MM.1S (cell line): ENCODE data around the gene SIPA1.

Experiments used
- DNase-seq: peaks from one replicate; pipeline ENCODE4 v3.0.0-alpha.2; 2015
- H2AFZ ChIP-seq: fragments of 300-600 bp; sonication (generic); 2 replicates; pipeline ENCODE4 v1.6.0; 2016; ENCODE audit warnings: antibody characterized with exemption, low read length
- H3F3A ChIP-seq: fragments of 300-600 bp; sonication (generic); 2 replicates; pipeline ENCODE4 v1.6.1; 2016; ENCODE audit warnings: mild to moderate bottlenecking, antibody characterized with exemption, low read length, moderate library complexity, mixed read lengths; ENCODE audit not compliant: insufficient read depth
- H3K27ac ChIP-seq: fragments of 300-600 bp; sonication (generic); 2 replicates; pipeline ENCODE4 v1.5.1; 2016; ENCODE audit warnings: mild to moderate bottlenecking, low read length
- H3K27me3 ChIP-seq: fragments of 300-600 bp; sonication (generic); replicated peaks from 2 replicates; pipeline ENCODE4 v1.6.0; 2016; ENCODE audit warnings: low read length; ENCODE audit not compliant: insufficient read depth
- H3K36me3 ChIP-seq: fragments of 300-600 bp; sonication (generic); replicated peaks from 2 replicates; pipeline ENCODE4 v1.6.1; 2016; ENCODE audit warnings: mild to moderate bottlenecking, low read length, mixed read lengths; ENCODE audit not compliant: insufficient read depth
- H3K4me1 ChIP-seq: fragments of 300-600 bp; sonication (generic); 2 replicates; pipeline ENCODE4 v1.6.1; 2016; ENCODE audit warnings: low read length, mixed read lengths
- H3K4me2 ChIP-seq: fragments of 300-600 bp; sonication (generic); 2 replicates; pipeline ENCODE4 v1.6.0; 2016; ENCODE audit warnings: low read depth, low read length
- H3K4me3 ChIP-seq: fragments of 300-600 bp; sonication (generic); 2 replicates; pipeline ENCODE4 v1.5.1; 2016; ENCODE audit warnings: low read length, mixed read lengths
- H3K79me2 ChIP-seq: fragments of 300-600 bp; sonication (generic); 2 replicates; pipeline ENCODE4 v1.6.1; 2016; ENCODE audit warnings: mixed run types, low read length, mixed read lengths
- H3K9ac ChIP-seq: fragments of 300-600 bp; sonication (generic); 2 replicates; pipeline ENCODE4 v1.6.1; 2016; ENCODE audit warnings: low read length, mixed read lengths
- H3K9me2 ChIP-seq: fragments of 300-600 bp; sonication (generic); replicated peaks from 2 replicates; pipeline ENCODE4 v1.6.1; 2016; ENCODE audit warnings: mild to moderate bottlenecking, low read length, mixed read lengths; ENCODE audit not compliant: insufficient read depth
- H3K9me3 ChIP-seq: fragments of 300-600 bp; sonication (generic); replicated peaks from 2 replicates; pipeline ENCODE4 v1.6.1; 2016; ENCODE audit warnings: mild to moderate bottlenecking, low read length, mixed read lengths; ENCODE audit not compliant: insufficient read depth
- H4K20me1 ChIP-seq: fragments of 300-600 bp; sonication (generic); 2 replicates; pipeline ENCODE4 v1.6.1; 2016; ENCODE audit warnings: mild to moderate bottlenecking, low read length, moderate library complexity, mixed read lengths; ENCODE audit not compliant: insufficient read depth
- CTCF ChIP-seq: fragments of 300-600 bp; sonication (generic); IDR thresholded peaks from 2 replicates; pipeline ENCODE4 v1.5.1; 2016; ENCODE audit warnings: antibody characterized with exemption, low read length, mixed read lengths
- EZH2 ChIP-seq: fragments of 300-600 bp; sonication (generic); optimal IDR thresholded peaks from 2 replicates; pipeline ENCODE3; 2017; ENCODE audit warnings: low read depth, mild to moderate bottlenecking, antibody characterized with exemption, low read length, mixed read lengths
- EZH2phosphoT487 ChIP-seq: fragments of 300-600 bp; sonication (generic); IDR thresholded peaks from 2 replicates; pipeline ENCODE4 v1.6.1; 2018; ENCODE audit warnings: antibody characterized with exemption, low read length

Gene SIPA1

GRCh38 chr11:65624931-65625627, 12.8 kb upstream of the SIPA1 start:
- H3K36me3 ChIP-seq = 0 out of 2 replicates have a peak, but pooled peaks cover 9% of the 10 kb centered on the region
- H3K4me2 ChIP-seq = no peak overlapping the region

GRCh38 chr11:65625628-65626342, 12.1 kb upstream of the SIPA1 start:
- Histone ChIP-seq H3K4me3 (no peak overlapping the region), H3K4me2 (no peak overlapping the region), H3K9me2 (no peaks in the 10 kb centered on the region), H2AFZ (no peak overlapping the region), H4K20me1 (no peaks in the 10 kb centered on the region; the same call in 1 of the 2 replicates), H3K9ac (no peak overlapping the region), H3K27ac (no peak overlapping the region), H3K79me2 (peaks cover 10% of the 10 kb centered on the region; the same call in 1 of the 2 replicates), H3K4me1 (no peaks in the 10 kb centered on the region), H3K9me3 (no peaks in the 10 kb centered on the region), H3K27me3 (no peaks in the 10 kb centered on the region), H3K36me3 (0 out of 2 replicates have a peak, but pooled peaks cover 9% of the 10 kb centered on the region), H3F3A (no peaks in the 10 kb centered on the region)
- no peak for TF ChIP-seq EZH2
- peak; percentile 37 for TF ChIP-seq CTCF
- DNase-seq = no peak

More at GRCh38 chr11:65624931-65625627, 12.8 kb upstream of the SIPA1 start:
- TF ChIP-seq EZH2 (no peak), CTCF (no peak), EZH2phosphoT487 (no peak)
- DNase-seq = no peak
- Histone ChIP-seq H3F3A (no peaks in the 10 kb centered on the region), H3K27ac (no peak overlapping the region), H3K9me3 (no peaks in the 10 kb centered on the region), H3K27me3 (no peaks in the 10 kb centered on the region), H3K9ac (no peak overlapping the region), H3K79me2 (peaks cover 17% of the 10 kb centered on the region; the same call in 1 of the 2 replicates), H2AFZ (no peak overlapping the region), H4K20me1 (no peaks in the 10 kb centered on the region; the same call in 1 of the 2 replicates), H3K4me3 (no peak overlapping the region), H3K9me2 (no peaks in the 10 kb centered on the region), H3K4me1 (no peaks in the 10 kb centered on the region)

GRCh38 chr11:65627202-65627601, 10.7 kb upstream of the SIPA1 start:
- Histone ChIP-seq H3K79me2 (0 out of 2 replicates have a peak, but pooled peaks cover 9% of the 10 kb centered on the region), H3K4me1 (no peaks in the 10 kb centered on the region), H3K27me3 (no peaks in the 10 kb centered on the region), H3K36me3 (0 out of 2 replicates have a peak, but pooled peaks cover 9% of the 10 kb centered on the region), H3K4me2 (no peak overlapping the region), H4K20me1 (no peaks in the 10 kb centered on the region; the same call in 1 of the 2 replicates), H3K9me3 (no peaks in the 10 kb centered on the region), H3K9me2 (no peaks in the 10 kb centered on the region), H3K4me3 (no peak overlapping the region), H3K9ac (no peak overlapping the region), H2AFZ (no peak overlapping the region), H3K27ac (no peak overlapping the region), H3F3A (no peaks in the 10 kb centered on the region)
- TF ChIP-seq EZH2phosphoT487 = no peak
- TF ChIP-seq CTCF = no peak
- DNase-seq = no peak
